Amniotic stem cell (primary cell): ENCODE data around the gene ACP2.

Experiments used
- DNase-seq: peaks from one replicate; lab custom pipeline; 2025; lab: John Stamatoyannopoulos, UW

ACP2 gene

GRCh38 chr11:47248664-47249377 is at the start of gene ACP2:
TSS of gene ACP2 (minus strand) at chr11:47248814. CDS start at chr11:47248789, 25 bp downstream.
- peak; percentile 79 for DNase-seq

GRCh38 chr11:47296045-47296444 is 47.4 kb upstream of the ACP2 start:
- no peak for DNase-seq

GRCh38 chr11:47295385-47295784 is 46.8 kb upstream of the ACP2 start:
- DNase-seq, result no peak

GRCh38 chr11:47289856-47290255 is 41.2 kb upstream of the ACP2 start:
- DNase-seq, result no peak

GRCh38 chr11:47288066-47288465 is 39.5 kb upstream of the ACP2 start:
- DNase-seq, result no peak

GRCh38 chr11:47285969-47286770 is 37.6 kb upstream of the ACP2 start:
- no peak for DNase-seq

- DNase-seq, result no peak
These were observed 35.5 kb upstream of the ACP2 start for GRCh38 chr11:47284151-47284550.

- no peak for DNase-seq
These were observed 33.8 kb upstream of the ACP2 start for GRCh38 chr11:47282462-47282861.

GRCh38 chr11:47280860-47281259 is 32.2 kb upstream of the ACP2 start:
- no peak for DNase-seq

- DNase-seq, result no peak
These were observed 31.5 kb upstream of the ACP2 start for GRCh38 chr11:47280099-47280498.

GRCh38 chr11:47278769-47279168 is 30.2 kb upstream of the ACP2 start:
- DNase-seq, result no peak

GRCh38 chr11:47278058-47278457 is 29.4 kb upstream of the ACP2 start:
- DNase-seq, result no peak

- DNase-seq, result no peak
These were observed 28.3 kb upstream of the ACP2 start for GRCh38 chr11:47276923-47277322.

- no peak for DNase-seq
These were observed 26.1 kb upstream of the ACP2 start for GRCh38 chr11:47274495-47275235.

- DNase-seq, result no peak
These were observed 24.1 kb upstream of the ACP2 start for GRCh38 chr11:47272706-47273105.

- DNase-seq, result no peak
These were observed 23.5 kb upstream of the ACP2 start for GRCh38 chr11:47271961-47272661.

- no peak for DNase-seq
These were observed 22.7 kb upstream of the ACP2 start for GRCh38 chr11:47271328-47271727.

- DNase-seq, result no peak
These were observed 22.0 kb upstream of the ACP2 start for GRCh38 chr11:47270331-47271271.

- no peak for DNase-seq
These were observed 21.3 kb upstream of the ACP2 start, which contains the start of gene MADD for GRCh38 chr11:47269829-47270305. TSS of gene MADD (plus strand) at chr11:47270133.

- DNase-seq, result peak; percentile 83
These were observed 20.6 kb upstream of the ACP2 start for GRCh38 chr11:47269002-47269828.
